ENCODE results near the gene ALDH1B1.
"Not testable (repeated sequence)": the region's sequence is repeated elsewhere in the genome, so short reads cannot be mapped to it uniquely, and the experiment has no call there.

ALDH1B1 gene

GRCh38 chr9:38388283-38389223, 3.9 kb upstream of the ALDH1B1 start:
- no peak for DNase-seq

GRCh38 chr9:38389313-38389712, 3.2 kb upstream of the ALDH1B1 start:
- no peak for DNase-seq

- no peak for DNase-seq
Measured at GRCh38 chr9:38390442-38390841, 2.1 kb upstream of the ALDH1B1 start.

GRCh38 chr9:38390851-38391250, 1.7 kb upstream of the ALDH1B1 start:
- DNase-seq: no peak

- no peak for DNase-seq
Measured at GRCh38 chr9:38391278-38392118, 1.0 kb upstream of the ALDH1B1 start.

- DNase-seq: no peak
Measured at GRCh38 chr9:38393128-38393796, 760 bp downstream of the ALDH1B1 start.

GRCh38 chr9:38394416-38394815, 1.9 kb downstream of the ALDH1B1 start:
- no peak for DNase-seq

GRCh38 chr9:38395653-38396370, 3.3 kb downstream of the ALDH1B1 start:
- no peak for DNase-seq

GRCh38 chr9:38396371-38396671, 3.8 kb downstream of the ALDH1B1 start:
- no peak for DNase-seq

- not testable (repeated sequence) for DNase-seq
Measured at GRCh38 chr9:38399191-38399590, 6.7 kb downstream of the ALDH1B1 start.

- no peak for DNase-seq
Measured at GRCh38 chr9:38401994-38402393, 9.5 kb downstream of the ALDH1B1 start.

GRCh38 chr9:38404314-38404713, 11.8 kb downstream of the ALDH1B1 start:
- DNase-seq: no peak

- DNase-seq: no peak
Measured at GRCh38 chr9:38405785-38406184, 13.3 kb downstream of the ALDH1B1 start.

GRCh38 chr9:38406476-38407186, 14.1 kb downstream of the ALDH1B1 start:
- no peak for DNase-seq

GRCh38 chr9:38408719-38409118, 16.2 kb downstream of the ALDH1B1 start:
- DNase-seq: no peak

- DNase-seq: no peak
Measured at GRCh38 chr9:38412751-38413150, 20.2 kb downstream of the ALDH1B1 start.

- no peak for DNase-seq
Measured at GRCh38 chr9:38413283-38413682, 20.8 kb downstream of the ALDH1B1 start.

- DNase-seq: no peak
Measured at GRCh38 chr9:38414040-38414723, 21.7 kb downstream of the ALDH1B1 start.

GRCh38 chr9:38415856-38416255, 23.4 kb downstream of the ALDH1B1 start:
- no peak for DNase-seq

GRCh38 chr9:38416461-38416860, 24.0 kb downstream of the ALDH1B1 start:
- no peak for DNase-seq

Measured in 8988T (cell line).